HG02610 (cell line): ENCODE data around the gene BDH1.
"Not testable (repeated sequence)": the region's sequence is repeated elsewhere in the genome, so short reads cannot be mapped to it uniquely, and the experiment has no call there.

Source experiments
- ATAC-seq: cut with Tn5 transposase; IDR thresholded peaks from one replicate; pipeline ENCODE4 v1.9.1; 2021; ENCODE audit warnings: mild to moderate bottlenecking, moderate library complexity; ENCODE audit not compliant: unreplicated experiment

BDH1 gene

GRCh38 chr3:197490098-197491058 is 65.4 kb downstream of the BDH1 start:
- no peak for ATAC-seq

GRCh38 chr3:197487911-197488391 is 67.8 kb downstream of the BDH1 start:
- ATAC-seq: no peak

GRCh38 chr3:197486861-197487260 is 68.9 kb downstream of the BDH1 start:
- ATAC-seq: no peak

GRCh38 chr3:197485143-197485542 is 70.6 kb downstream of the BDH1 start:
- ATAC-seq: no peak

GRCh38 chr3:197484204-197484901 is 71.4 kb downstream of the BDH1 start:
- no peak for ATAC-seq

- ATAC-seq: no peak
Observed at GRCh38 chr3:197482001-197482400, 73.8 kb downstream of the BDH1 start.

GRCh38 chr3:197480320-197480719 is 75.4 kb downstream of the BDH1 start:
- no peak for ATAC-seq

- ATAC-seq: no peak
Observed at GRCh38 chr3:197478746-197479668, 76.8 kb downstream of the BDH1 start.

- ATAC-seq: not testable (repeated sequence)
Observed at GRCh38 chr3:197477816-197478215, 78.0 kb downstream of the BDH1 start.

GRCh38 chr3:197475997-197476525 is 79.7 kb downstream of the BDH1 start:
- no peak for ATAC-seq

GRCh38 chr3:197475514-197475913 is 80.3 kb downstream of the BDH1 start:
- no peak for ATAC-seq

- no peak for ATAC-seq
Observed at GRCh38 chr3:197472151-197472550, 83.6 kb downstream of the BDH1 start.

GRCh38 chr3:197471221-197472010 is 84.4 kb downstream of the BDH1 start:
- no peak for ATAC-seq

GRCh38 chr3:197468866-197469382 is 86.8 kb downstream of the BDH1 start:
- no peak for ATAC-seq

- no peak for ATAC-seq
Observed at GRCh38 chr3:197468167-197468566, 87.6 kb downstream of the BDH1 start.

GRCh38 chr3:197466586-197467399 is 89.0 kb downstream of the BDH1 start:
- ATAC-seq: no peak

GRCh38 chr3:197465996-197466549 is 89.7 kb downstream of the BDH1 start:
- no peak for ATAC-seq
